ENCODE data around the gene MTHFR. TPM values are rescaled to one million over a fixed set of nuclear protein-coding genes. Genes with fewer than 3 reads are reported as not detected.

The MTHFR gene
- total RNA-seq, 4 donors from 2014 or later = 10.2 to 24.7 (median 18.1) TPM

- no peaks in the 10 kb centered on the region for H3K36me3 ChIP-seq
- H3K4me1 ChIP-seq = peaks cover 18 to 27% of the 10 kb centered on the region in 2 donors
- no peak for TF ChIP-seq CTCF (IDR thresholded peaks at IDR 0.05 in 4 of 5, conservative IDR thresholded peaks at IDR 0.05 in 1 of 5)
- no peak for TF ChIP-seq POLR2A (IDR thresholded peaks at IDR 0.05)
- no peak overlapping the region for H3K4me3 ChIP-seq
- no peaks in the 10 kb centered on the region for H3K9me3 ChIP-seq
- intact Hi-C loops (cut with DNase I; ENCODE audit: low total_unique reads) = no loop called here
- in situ Hi-C loops (cut with MboI; ENCODE audit: low sequenced_read_pairs in 4 of 4) = loop anchor here in 1 of 4 donors (10.0 kb wide), 1 partner anchor 47 kb away; the partner anchor contains the start of gene AGTRAP
- H3K27ac ChIP-seq = no peak overlapping the region
- ATAC-seq (no peak), DNase-seq (no peak)
- no peaks in the 10 kb centered on the region for H3K27me3 ChIP-seq
These were observed 23.5 kb downstream of the MTHFR start for GRCh38 chr1:11782127-11782708.

- TF ChIP-seq CTCF (IDR thresholded peaks at IDR 0.05 in 4 of 5, conservative IDR thresholded peaks at IDR 0.05 in 1 of 5) (no peak), POLR2A (IDR thresholded peaks at IDR 0.05) (no peak)
- DNase-seq = no peak
- H3K4me3 ChIP-seq = no peak overlapping the region
- intact Hi-C loops (cut with DNase I; ENCODE audit: low total_unique reads) = no loop called here
- peaks cover 9 to 18% of the 10 kb centered on the region in 2 donors for H3K4me1 ChIP-seq
- no peaks in the 10 kb centered on the region for H3K9me3 ChIP-seq
- in situ Hi-C loops (cut with MboI; ENCODE audit: low sequenced_read_pairs in 4 of 4) = loop anchor here in 1 of 4 donors (10.0 kb wide), 1 partner anchor 46 kb away; the partner anchor contains the start of gene AGTRAP
- H3K27me3 ChIP-seq = no peaks in the 10 kb centered on the region
- H3K36me3 ChIP-seq = no peaks in the 10 kb centered on the region
- ATAC-seq = no peak
- no peak overlapping the region for H3K27ac ChIP-seq
These were observed 24.5 kb downstream of the MTHFR start for GRCh38 chr1:11781297-11781696.

GRCh38 chr1:11780380-11781147, 25.2 kb downstream of the MTHFR start:
- in situ Hi-C loops (cut with MboI; ENCODE audit: low sequenced_read_pairs in 4 of 4) = loop anchor here in 1 of 4 donors (10.0 kb wide), 1 partner anchor 46 kb away; the partner anchor contains the start of gene AGTRAP
- TF ChIP-seq CTCF (IDR thresholded peaks at IDR 0.05 in 4 of 5, conservative IDR thresholded peaks at IDR 0.05 in 1 of 5) (no peak), POLR2A (IDR thresholded peaks at IDR 0.05) (no peak)
- Histone ChIP-seq H3K27me3 (no peaks in the 10 kb centered on the region), H3K27ac (no peak overlapping the region), H3K9me3 (no peaks in the 10 kb centered on the region), H3K4me3 (no peak overlapping the region), H3K4me1 (peaks cover 8 to 11% of the 10 kb centered on the region in 2 donors), H3K36me3 (no peaks in the 10 kb centered on the region)
- ATAC-seq (no peak), DNase-seq (no peak)
- intact Hi-C loops (cut with DNase I; ENCODE audit: low total_unique reads) = no loop called here

GRCh38 chr1:11779715-11780379, 25.9 kb downstream of the MTHFR start:
- Histone ChIP-seq H3K27ac (no peak overlapping the region), H3K27me3 (no peaks in the 10 kb centered on the region), H3K4me3 (no peak overlapping the region), H3K4me1 (peaks cover 2 to 4% of the 10 kb centered on the region in 2 donors), H3K36me3 (no peaks in the 10 kb centered on the region), H3K9me3 (no peaks in the 10 kb centered on the region)
- DNase-seq (no peak), ATAC-seq (no peak)
- no peak for TF ChIP-seq CTCF (IDR thresholded peaks at IDR 0.05 in 4 of 5, conservative IDR thresholded peaks at IDR 0.05 in 1 of 5)
- no peak for TF ChIP-seq POLR2A (IDR thresholded peaks at IDR 0.05)
- in situ Hi-C loops (cut with MboI; ENCODE audit: low sequenced_read_pairs in 4 of 4) (loop anchor here in 1 of 4 donors (10.0 kb wide), 1 partner anchor 45 kb away; the partner anchor contains the start of gene AGTRAP), intact Hi-C loops (cut with DNase I; ENCODE audit: low total_unique reads) (no loop called here)

Data from gastrocnemius medialis (tissue), 4 donors.